Panc1 (cell line): Measurements from ENCODE around the gene SGMS1. TPM values are rescaled to one million over a fixed set of nuclear protein-coding genes. Genes with fewer than 3 reads are reported as not detected.

Source experiments
- ATAC-seq: fragments of 200-7000 bp; cut with Tn5 transposase; 2 replicates; pipeline ENCODE4 v1.9.1; 2020; ENCODE audit warnings: mild to moderate bottlenecking, moderate library complexity
- BruUV-seq: library from RNA; stranded (reverse); fragments of 400-500 nt; replicated peaks from 2 replicates; lab custom pipeline; 2021; lab: Mats Ljungman, UMichigan
- CTCF ChIA-PET: fragments of 300-600 bp; sonication (Branson Sonifier 250); formaldehyde crosslinking; loops from one replicate; lab custom pipeline; 2022; ENCODE audit warnings: antibody characterized with exemption; lab: Charles Lee
- POLR2A ChIA-PET: fragments of 300-600 bp; sonication (Branson Sonifier 250); formaldehyde crosslinking; loops from one replicate; lab custom pipeline; 2022; ENCODE audit warnings: antibody characterized with exemption; lab: Charles Lee
- DNase-seq: peaks from one replicate; pipeline ENCODE4 v3.0.0-alpha.2; 2010; ENCODE audit warnings: low read depth, low spot score
- H3K27ac ChIP-seq: 2 replicates; pipeline ENCODE4 v1.5.1; 2011; ENCODE audit warnings: mild to moderate bottlenecking, low read length, inconsistent platforms
- H3K27me3 ChIP-seq: fragments of 200-500 bp; sonication (Bioruptor generic); 2 replicates; pipeline ENCODE4 v1.6.0; 2014; ENCODE audit warnings: low read length, inconsistent platforms; ENCODE audit not compliant: control insufficient read depth, insufficient read depth
- H3K36me3 ChIP-seq: fragments of 200-500 bp; sonication (Bioruptor generic); 2 replicates; pipeline ENCODE4 v1.5.1; 2014; ENCODE audit warnings: inconsistent platforms, mild to moderate bottlenecking, low read length, moderate library complexity; ENCODE audit not compliant: control insufficient read depth, insufficient read depth
- H3K4me1 ChIP-seq: 2 replicates; pipeline ENCODE4 v1.5.1; 2011; ENCODE audit warnings: inconsistent platforms, mild to moderate bottlenecking, low read length, moderate library complexity; ENCODE audit not compliant: control insufficient read depth, insufficient read depth
- H3K4me3 ChIP-seq, 2 experiments: 2 replicates each; pipeline ENCODE4 v1.5.1; 2011 to 2012; ENCODE audit warnings: low read depth in 2 of 2, low read length in 2 of 2, mild to moderate bottlenecking in 2 of 2, inconsistent platforms in 1 of 2, moderate library complexity in 1 of 2
- H3K9me3 ChIP-seq: fragments of 200-500 bp; sonication (Bioruptor generic); 2 replicates; pipeline ENCODE4 v1.5.1; 2014; ENCODE audit warnings: low read depth, mild to moderate bottlenecking, inconsistent platforms, low read length, moderate library complexity; ENCODE audit not compliant: control insufficient read depth, insufficient read depth
- POLR2AphosphoS5 ChIP-seq: IDR thresholded peaks from 2 replicates; pipeline ENCODE4 v1.6.1; 2012; ENCODE audit warnings: mild to moderate bottlenecking, low read depth, low read length, moderate library complexity
- SIN3A ChIP-seq: IDR thresholded peaks from 2 replicates; pipeline ENCODE4 v1.6.1; 2012; ENCODE audit warnings: low read depth, mild to moderate bottlenecking, low read length, moderate library complexity, borderline replicate concordance; ENCODE audit not compliant: insufficient read depth
- TCF7L2 ChIP-seq: IDR thresholded peaks from 2 replicates; pipeline ENCODE4 v1.6.1; 2011; ENCODE audit warnings: mild to moderate bottlenecking, low read depth, low read length, inconsistent platforms
- in situ Hi-C: cut with HindIII; loops from 2 replicates; pipeline ENCODE4 v1.10.0; 2016; ENCODE audit warnings: low sequenced_read_pairs, low pct_unique_long_range_greater_than_20kb
- intact Hi-C: fragments of 100-400 bp; cut with micrococcal nuclease; formaldehyde crosslinking; loops from one replicate; pipeline ENCODE4 v1.10.0; 2022; ENCODE audit not compliant: unreplicated experiment
- total RNA-seq: library from RNA; stranded (reverse); gene quantifications from one replicate; pipeline ENCODE4 v1.2.1, GENCODE V29; 2021; ENCODE audit not compliant: unreplicated experiment
- TF ChIP-seq, protein P1 (sequence below): fragments of 450-650 bp; IDR thresholded peaks from 2 replicates; pipeline ENCODE4 v1.5.1; 2017; ENCODE audit warnings: mild to moderate bottlenecking
- TF ChIP-seq, protein P2 (sequence below), 2 experiments: IDR thresholded peaks; 2 replicates each; pipeline ENCODE4 v1.6.1; 2011 to 2012; ENCODE audit warnings: low read depth in 2 of 2, control low read depth in 1 of 2, low read length in 1 of 2, mild to moderate bottlenecking in 1 of 2, moderate library complexity in 1 of 2; ENCODE audit not compliant: insufficient read depth in 1 of 2

Gene SGMS1
- total RNA-seq, 1 experiment from 2014 or later, result 22.0 TPM

DNA sequence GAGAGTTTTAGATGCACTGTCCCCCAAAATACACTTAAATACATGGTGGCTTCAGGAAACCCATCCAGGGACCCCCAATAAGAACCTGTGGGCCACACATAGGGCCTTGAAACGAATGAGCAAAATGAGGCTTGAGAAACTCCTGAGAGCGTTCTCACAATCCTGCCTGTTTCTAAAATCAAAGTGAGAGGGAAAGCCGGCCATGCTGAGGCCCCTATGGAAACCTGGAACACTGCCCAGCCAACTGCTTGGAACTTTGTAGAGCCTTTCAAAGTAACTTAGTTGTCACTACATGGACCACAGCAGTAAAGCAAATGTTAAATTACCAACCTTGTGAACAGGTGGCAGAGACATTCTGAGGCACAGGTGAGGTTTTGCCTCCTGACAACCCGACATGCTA, 13.4 kb downstream of the SGMS1 start:
- H3K27me3 ChIP-seq, result no peaks in the 10 kb centered on the region
- BruUV-seq, result no TSS peak
- intact Hi-C loops, result no loop called here
- DNase-seq (no peak), ATAC-seq (no peak)
- H3K4me3 ChIP-seq, result no peak overlapping the region
- no peak overlapping the region for H3K27ac ChIP-seq
- peaks cover 42% of the 10 kb centered on the region for H3K4me1 ChIP-seq
- no peaks in the 10 kb centered on the region for H3K36me3 ChIP-seq
- ChIA-PET POLR2A (no interaction called here), CTCF (no interaction called here)
- in situ Hi-C loops, result no loop called here
- no peaks in the 10 kb centered on the region for H3K9me3 ChIP-seq
- TF ChIP-seq, protein P1, sequence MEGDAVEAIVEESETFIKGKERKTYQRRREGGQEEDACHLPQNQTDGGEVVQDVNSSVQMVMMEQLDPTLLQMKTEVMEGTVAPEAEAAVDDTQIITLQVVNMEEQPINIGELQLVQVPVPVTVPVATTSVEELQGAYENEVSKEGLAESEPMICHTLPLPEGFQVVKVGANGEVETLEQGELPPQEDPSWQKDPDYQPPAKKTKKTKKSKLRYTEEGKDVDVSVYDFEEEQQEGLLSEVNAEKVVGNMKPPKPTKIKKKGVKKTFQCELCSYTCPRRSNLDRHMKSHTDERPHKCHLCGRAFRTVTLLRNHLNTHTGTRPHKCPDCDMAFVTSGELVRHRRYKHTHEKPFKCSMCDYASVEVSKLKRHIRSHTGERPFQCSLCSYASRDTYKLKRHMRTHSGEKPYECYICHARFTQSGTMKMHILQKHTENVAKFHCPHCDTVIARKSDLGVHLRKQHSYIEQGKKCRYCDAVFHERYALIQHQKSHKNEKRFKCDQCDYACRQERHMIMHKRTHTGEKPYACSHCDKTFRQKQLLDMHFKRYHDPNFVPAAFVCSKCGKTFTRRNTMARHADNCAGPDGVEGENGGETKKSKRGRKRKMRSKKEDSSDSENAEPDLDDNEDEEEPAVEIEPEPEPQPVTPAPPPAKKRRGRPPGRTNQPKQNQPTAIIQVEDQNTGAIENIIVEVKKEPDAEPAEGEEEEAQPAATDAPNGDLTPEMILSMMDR, result no peak
- TF ChIP-seq TCF7L2 (no peak), SIN3A (no peak), POLR2AphosphoS5 (no peak)
- TF ChIP-seq, protein P2, sequence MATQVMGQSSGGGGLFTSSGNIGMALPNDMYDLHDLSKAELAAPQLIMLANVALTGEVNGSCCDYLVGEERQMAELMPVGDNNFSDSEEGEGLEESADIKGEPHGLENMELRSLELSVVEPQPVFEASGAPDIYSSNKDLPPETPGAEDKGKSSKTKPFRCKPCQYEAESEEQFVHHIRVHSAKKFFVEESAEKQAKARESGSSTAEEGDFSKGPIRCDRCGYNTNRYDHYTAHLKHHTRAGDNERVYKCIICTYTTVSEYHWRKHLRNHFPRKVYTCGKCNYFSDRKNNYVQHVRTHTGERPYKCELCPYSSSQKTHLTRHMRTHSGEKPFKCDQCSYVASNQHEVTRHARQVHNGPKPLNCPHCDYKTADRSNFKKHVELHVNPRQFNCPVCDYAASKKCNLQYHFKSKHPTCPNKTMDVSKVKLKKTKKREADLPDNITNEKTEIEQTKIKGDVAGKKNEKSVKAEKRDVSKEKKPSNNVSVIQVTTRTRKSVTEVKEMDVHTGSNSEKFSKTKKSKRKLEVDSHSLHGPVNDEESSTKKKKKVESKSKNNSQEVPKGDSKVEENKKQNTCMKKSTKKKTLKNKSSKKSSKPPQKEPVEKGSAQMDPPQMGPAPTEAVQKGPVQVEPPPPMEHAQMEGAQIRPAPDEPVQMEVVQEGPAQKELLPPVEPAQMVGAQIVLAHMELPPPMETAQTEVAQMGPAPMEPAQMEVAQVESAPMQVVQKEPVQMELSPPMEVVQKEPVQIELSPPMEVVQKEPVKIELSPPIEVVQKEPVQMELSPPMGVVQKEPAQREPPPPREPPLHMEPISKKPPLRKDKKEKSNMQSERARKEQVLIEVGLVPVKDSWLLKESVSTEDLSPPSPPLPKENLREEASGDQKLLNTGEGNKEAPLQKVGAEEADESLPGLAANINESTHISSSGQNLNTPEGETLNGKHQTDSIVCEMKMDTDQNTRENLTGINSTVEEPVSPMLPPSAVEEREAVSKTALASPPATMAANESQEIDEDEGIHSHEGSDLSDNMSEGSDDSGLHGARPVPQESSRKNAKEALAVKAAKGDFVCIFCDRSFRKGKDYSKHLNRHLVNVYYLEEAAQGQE (IDR thresholded peaks at IDR 0.05; ENCODE audit: insufficient read depth in 1 of 2, low read depth in 2 of 2, low read length in 1 of 2), result no peak

DNA sequence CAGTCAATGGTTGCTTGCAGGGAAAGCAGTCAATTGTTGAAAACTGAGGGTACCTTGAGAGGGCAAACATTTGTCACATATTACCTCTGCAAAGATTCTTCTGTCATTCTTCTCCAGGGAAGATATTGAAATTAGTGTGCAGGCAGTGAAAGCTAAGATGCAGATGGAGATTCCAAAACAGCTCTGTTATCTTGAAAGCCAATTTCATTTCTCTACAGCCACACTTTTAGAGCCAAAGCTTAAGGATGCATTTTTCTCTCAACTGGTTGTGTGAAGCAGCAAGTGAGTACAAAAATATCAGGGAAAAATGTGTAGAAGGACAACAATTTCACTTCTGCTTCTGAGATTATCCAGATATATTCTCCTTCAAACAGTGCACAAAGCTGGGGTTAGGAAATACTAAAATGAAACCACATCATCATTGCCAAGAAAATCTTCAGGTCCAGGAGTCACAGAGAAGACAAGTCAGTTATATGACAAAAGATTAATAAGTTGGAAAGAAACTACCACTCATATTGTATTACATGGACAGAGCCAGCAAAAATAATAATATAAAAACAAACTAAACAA, 16.3 kb downstream of the SGMS1 start:
- TF ChIP-seq, protein P1, result no peak
- TF ChIP-seq, protein P2 (IDR thresholded peaks at IDR 0.05; ENCODE audit: insufficient read depth in 1 of 2, low read depth in 2 of 2, low read length in 1 of 2), result no peak
- TF ChIP-seq TCF7L2 (no peak), SIN3A (no peak), POLR2AphosphoS5 (no peak)
- ATAC-seq (no peak), DNase-seq (no peak)
- Histone ChIP-seq H3K27ac (no peak overlapping the region; the same call in 1 of the 2 replicates), H3K4me3 (no peak overlapping the region), H3K27me3 (no peaks in the 10 kb centered on the region), H3K4me1 (peaks cover 57% of the 10 kb centered on the region), H3K9me3 (no peaks in the 10 kb centered on the region), H3K36me3 (no peaks in the 10 kb centered on the region)
- no TSS peak for BruUV-seq
- in situ Hi-C loops (no loop called here), intact Hi-C loops (no loop called here)
- ChIA-PET POLR2A (interaction anchor here (0.7 kb wide), 1 partner anchor 35 kb away, joined by 8 read pairs; no protein-coding TSS in a partner anchor), CTCF (interaction anchor here (0.6 kb wide), 1 partner anchor 71 kb away, joined by 3 read pairs; no protein-coding TSS in a partner anchor)
